Keratinocyte (primary cell): ENCODE results near the gene AJUBA.

Experiments
- CTCF ChIP-seq, 3 experiments: IDR thresholded peaks in 1 of 3; conservative IDR thresholded peaks in 1 of 3; optimal IDR thresholded peaks in 1 of 3; 2 replicates in 2 of 3; 3 replicates in 1 of 3; pipeline versions ENCODE3 to v1.5.1; 2011; ENCODE audit warnings: low read length in 3 of 3, mild to moderate bottlenecking in 3 of 3, moderate library complexity in 2 of 3, control low read depth in 1 of 3, inconsistent platforms in 1 of 3; ENCODE audit not compliant: insufficient read depth in 2 of 3; ENCODE audit errors: extremely low read depth in 1 of 3
- EZH2 ChIP-seq: IDR thresholded peaks from one replicate; pipeline ENCODE4 v1.6.1; 2012; ENCODE audit warnings: inconsistent platforms, mild to moderate bottlenecking, low read length, moderate library complexity

DNA sequence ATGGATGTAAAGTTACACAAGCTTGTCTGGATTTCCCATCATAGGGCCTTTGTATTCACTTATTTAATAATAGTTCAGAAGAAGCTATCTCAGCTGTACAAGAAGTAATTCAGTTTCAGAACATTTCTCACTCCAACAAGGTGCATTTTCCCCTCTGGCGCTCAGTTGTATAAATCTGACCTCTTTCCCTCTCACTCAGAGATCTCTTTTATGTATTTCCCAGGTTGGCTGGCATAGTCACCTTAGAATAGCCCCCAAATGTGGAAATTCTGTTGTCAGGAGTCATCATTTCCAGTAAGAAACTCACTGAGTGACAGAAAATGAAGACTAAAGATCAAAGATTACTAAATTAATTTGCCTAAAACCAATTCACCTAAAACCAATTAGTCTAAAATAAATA is 11.2 kb downstream of the AJUBA start:
- TF ChIP-seq CTCF (optimal IDR thresholded peaks at IDR 0.05 in 1 of 3, IDR thresholded peaks at IDR 0.05 in 1 of 3, conservative IDR thresholded peaks at IDR 0.05 in 1 of 3; ENCODE audit: extremely low read depth in 1 of 3, insufficient read depth in 2 of 3, low read length in 3 of 3) (no peak), EZH2 (no peak)
